Testis (tissue), 2 donors: ENCODE data around the gene FAM210A.
"Not testable (repeated sequence)": the region's sequence is repeated elsewhere in the genome, so short reads cannot be mapped to it uniquely, and the experiment has no call there.

ENCODE experiments used
- POLR2A ChIP-seq: fragments of 450-650 bp; IDR thresholded peaks from one replicate; pipeline ENCODE4 v1.6.1; 2017; ENCODE audit warnings: antibody characterized with exemption, mild to moderate bottlenecking, moderate library complexity
- TF ChIP-seq, protein P1 (sequence below), 3 experiments: fragments of 450-650 bp in 2 of 3; fragments of 200-600 bp in 1 of 3; sonication (generic) in 1 of 3; IDR thresholded peaks; one replicate each; pipeline ENCODE4 v1.5.1; 2016 to 2019; ENCODE audit warnings: antibody characterized with exemption in 3 of 3, mild to moderate bottlenecking in 2 of 3, moderate library complexity in 1 of 3

DNA sequence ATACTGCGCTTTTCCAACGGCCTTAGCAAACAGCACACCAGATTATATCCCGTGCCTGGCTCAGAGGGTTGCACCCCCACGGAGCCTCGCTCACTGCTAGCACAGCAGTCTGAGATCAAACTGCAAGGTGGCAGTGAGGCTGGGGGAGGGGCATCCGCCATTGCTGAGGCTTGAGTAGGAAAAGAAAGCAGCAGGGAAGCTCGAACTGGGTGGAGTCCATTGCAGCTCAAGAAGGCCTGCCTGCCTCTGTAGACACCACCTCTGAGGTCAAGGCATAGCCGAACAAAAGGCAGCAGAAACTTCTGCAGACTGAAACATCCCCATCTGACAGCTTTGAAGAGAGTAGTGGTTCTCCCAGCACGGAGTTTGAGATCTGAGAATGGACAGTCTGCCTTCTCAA lies 36.3 kb downstream of the FAM210A start:
- TF ChIP-seq POLR2A, result not testable (repeated sequence)
- TF ChIP-seq, protein P1, sequence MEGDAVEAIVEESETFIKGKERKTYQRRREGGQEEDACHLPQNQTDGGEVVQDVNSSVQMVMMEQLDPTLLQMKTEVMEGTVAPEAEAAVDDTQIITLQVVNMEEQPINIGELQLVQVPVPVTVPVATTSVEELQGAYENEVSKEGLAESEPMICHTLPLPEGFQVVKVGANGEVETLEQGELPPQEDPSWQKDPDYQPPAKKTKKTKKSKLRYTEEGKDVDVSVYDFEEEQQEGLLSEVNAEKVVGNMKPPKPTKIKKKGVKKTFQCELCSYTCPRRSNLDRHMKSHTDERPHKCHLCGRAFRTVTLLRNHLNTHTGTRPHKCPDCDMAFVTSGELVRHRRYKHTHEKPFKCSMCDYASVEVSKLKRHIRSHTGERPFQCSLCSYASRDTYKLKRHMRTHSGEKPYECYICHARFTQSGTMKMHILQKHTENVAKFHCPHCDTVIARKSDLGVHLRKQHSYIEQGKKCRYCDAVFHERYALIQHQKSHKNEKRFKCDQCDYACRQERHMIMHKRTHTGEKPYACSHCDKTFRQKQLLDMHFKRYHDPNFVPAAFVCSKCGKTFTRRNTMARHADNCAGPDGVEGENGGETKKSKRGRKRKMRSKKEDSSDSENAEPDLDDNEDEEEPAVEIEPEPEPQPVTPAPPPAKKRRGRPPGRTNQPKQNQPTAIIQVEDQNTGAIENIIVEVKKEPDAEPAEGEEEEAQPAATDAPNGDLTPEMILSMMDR (IDR thresholded peaks at IDR 0.05), result not testable (repeated sequence)
